ENCODE results near the gene CSRP1. TPM values are rescaled to one million over a fixed set of nuclear protein-coding genes. Genes with fewer than 3 reads are reported as not detected.
"Not testable (repeated sequence)": the region's sequence is repeated elsewhere in the genome, so short reads cannot be mapped to it uniquely, and the experiment has no call there.

CSRP1 gene
- polyA plus RNA-seq, 1 donor from 2014 or later, result 4.2 TPM

DNA sequence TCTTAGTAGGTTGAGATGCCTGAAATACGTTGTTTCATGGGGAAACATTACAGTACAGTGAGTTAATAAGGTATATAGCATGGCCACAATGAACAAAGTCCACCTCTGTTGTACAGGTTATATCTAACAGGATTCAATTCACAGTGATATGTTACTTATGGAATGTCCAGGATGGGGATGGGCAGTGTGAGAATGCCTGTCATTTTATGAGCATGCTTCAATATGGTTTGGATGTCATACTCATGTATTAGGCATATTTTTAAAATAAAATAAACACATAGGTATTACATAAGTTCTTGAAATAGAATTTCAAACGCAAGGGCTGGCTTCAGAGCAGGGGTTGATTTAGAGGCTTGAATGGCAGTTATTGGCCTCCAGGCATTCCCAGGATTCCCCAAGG lies 31.8 kb downstream of the CSRP1 start:
- no peaks in the 10 kb centered on the region for H3K9me2 ChIP-seq (ENCODE audit: insufficient read depth, low read length)
- H3F3A ChIP-seq (ENCODE audit: insufficient read depth, low read length, poor library complexity, severe bottlenecking), result no peaks in the 10 kb centered on the region
- no peak overlapping the region for H3K4me2 ChIP-seq (ENCODE audit: low read length)
- no peaks in the 10 kb centered on the region for H3K9me3 ChIP-seq (ENCODE audit: low read length)
- H3K36me3 ChIP-seq (ENCODE audit: insufficient read depth, low read length), result no peaks in the 10 kb centered on the region
- H3K4me3 ChIP-seq (ENCODE audit: low read length), result no peak overlapping the region
- TF ChIP-seq, protein P1, sequence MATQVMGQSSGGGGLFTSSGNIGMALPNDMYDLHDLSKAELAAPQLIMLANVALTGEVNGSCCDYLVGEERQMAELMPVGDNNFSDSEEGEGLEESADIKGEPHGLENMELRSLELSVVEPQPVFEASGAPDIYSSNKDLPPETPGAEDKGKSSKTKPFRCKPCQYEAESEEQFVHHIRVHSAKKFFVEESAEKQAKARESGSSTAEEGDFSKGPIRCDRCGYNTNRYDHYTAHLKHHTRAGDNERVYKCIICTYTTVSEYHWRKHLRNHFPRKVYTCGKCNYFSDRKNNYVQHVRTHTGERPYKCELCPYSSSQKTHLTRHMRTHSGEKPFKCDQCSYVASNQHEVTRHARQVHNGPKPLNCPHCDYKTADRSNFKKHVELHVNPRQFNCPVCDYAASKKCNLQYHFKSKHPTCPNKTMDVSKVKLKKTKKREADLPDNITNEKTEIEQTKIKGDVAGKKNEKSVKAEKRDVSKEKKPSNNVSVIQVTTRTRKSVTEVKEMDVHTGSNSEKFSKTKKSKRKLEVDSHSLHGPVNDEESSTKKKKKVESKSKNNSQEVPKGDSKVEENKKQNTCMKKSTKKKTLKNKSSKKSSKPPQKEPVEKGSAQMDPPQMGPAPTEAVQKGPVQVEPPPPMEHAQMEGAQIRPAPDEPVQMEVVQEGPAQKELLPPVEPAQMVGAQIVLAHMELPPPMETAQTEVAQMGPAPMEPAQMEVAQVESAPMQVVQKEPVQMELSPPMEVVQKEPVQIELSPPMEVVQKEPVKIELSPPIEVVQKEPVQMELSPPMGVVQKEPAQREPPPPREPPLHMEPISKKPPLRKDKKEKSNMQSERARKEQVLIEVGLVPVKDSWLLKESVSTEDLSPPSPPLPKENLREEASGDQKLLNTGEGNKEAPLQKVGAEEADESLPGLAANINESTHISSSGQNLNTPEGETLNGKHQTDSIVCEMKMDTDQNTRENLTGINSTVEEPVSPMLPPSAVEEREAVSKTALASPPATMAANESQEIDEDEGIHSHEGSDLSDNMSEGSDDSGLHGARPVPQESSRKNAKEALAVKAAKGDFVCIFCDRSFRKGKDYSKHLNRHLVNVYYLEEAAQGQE (IDR thresholded peaks at IDR 0.05; ENCODE audit: borderline replicate concordance), result no peak
- TF ChIP-seq EP300 (conservative IDR thresholded peaks at IDR 0.05; ENCODE audit: poor library complexity, severe bottlenecking), result no peak
- TF ChIP-seq, protein P2, sequence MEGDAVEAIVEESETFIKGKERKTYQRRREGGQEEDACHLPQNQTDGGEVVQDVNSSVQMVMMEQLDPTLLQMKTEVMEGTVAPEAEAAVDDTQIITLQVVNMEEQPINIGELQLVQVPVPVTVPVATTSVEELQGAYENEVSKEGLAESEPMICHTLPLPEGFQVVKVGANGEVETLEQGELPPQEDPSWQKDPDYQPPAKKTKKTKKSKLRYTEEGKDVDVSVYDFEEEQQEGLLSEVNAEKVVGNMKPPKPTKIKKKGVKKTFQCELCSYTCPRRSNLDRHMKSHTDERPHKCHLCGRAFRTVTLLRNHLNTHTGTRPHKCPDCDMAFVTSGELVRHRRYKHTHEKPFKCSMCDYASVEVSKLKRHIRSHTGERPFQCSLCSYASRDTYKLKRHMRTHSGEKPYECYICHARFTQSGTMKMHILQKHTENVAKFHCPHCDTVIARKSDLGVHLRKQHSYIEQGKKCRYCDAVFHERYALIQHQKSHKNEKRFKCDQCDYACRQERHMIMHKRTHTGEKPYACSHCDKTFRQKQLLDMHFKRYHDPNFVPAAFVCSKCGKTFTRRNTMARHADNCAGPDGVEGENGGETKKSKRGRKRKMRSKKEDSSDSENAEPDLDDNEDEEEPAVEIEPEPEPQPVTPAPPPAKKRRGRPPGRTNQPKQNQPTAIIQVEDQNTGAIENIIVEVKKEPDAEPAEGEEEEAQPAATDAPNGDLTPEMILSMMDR (IDR thresholded peaks at IDR 0.05; ENCODE audit: poor library complexity, severe bottlenecking), result no peak
- no peak for TF ChIP-seq SMC3 (conservative IDR thresholded peaks at IDR 0.05; ENCODE audit: poor library complexity)
- TF ChIP-seq EZH2 (IDR thresholded peaks at IDR 0.05; ENCODE audit: borderline replicate concordance, insufficient read depth, low read length, poor library complexity, severe bottlenecking), result no peak
- no peak for TF ChIP-seq TAF1 (IDR thresholded peaks at IDR 0.05; ENCODE audit: low read depth)
- no peak for TF ChIP-seq RAD21 (conservative IDR thresholded peaks at IDR 0.05)
- H3K79me2 ChIP-seq (replicated peaks; ENCODE audit: insufficient read depth, low read length), result no peaks in the 10 kb centered on the region
- H4K20me1 ChIP-seq (ENCODE audit: insufficient read depth), result no peaks in the 10 kb centered on the region
- H3K9ac ChIP-seq (ENCODE audit: low read length), result no peak overlapping the region
- H3K27me3 ChIP-seq (ENCODE audit: insufficient read depth, low read depth, low read length), result peaks cover 4% of the 10 kb centered on the region
- H2AFZ ChIP-seq (ENCODE audit: low read depth, low read length), result no peak overlapping the region
- no peak overlapping the region for H3K27ac ChIP-seq (ENCODE audit: low read length)

- Histone ChIP-seq H3F3A (ENCODE audit: insufficient read depth, low read length, poor library complexity, severe bottlenecking) (no peaks in the 10 kb centered on the region), H3K9me2 (ENCODE audit: insufficient read depth, low read length) (no peaks in the 10 kb centered on the region), H3K4me2 (ENCODE audit: low read length) (no peak overlapping the region), H3K9ac (ENCODE audit: low read length) (no peak overlapping the region), H3K9me3 (ENCODE audit: low read length) (no peaks in the 10 kb centered on the region), H3K27ac (ENCODE audit: low read length) (no peak overlapping the region), H2AFZ (ENCODE audit: low read depth, low read length) (no peak overlapping the region), H3K27me3 (ENCODE audit: insufficient read depth, low read depth, low read length) (no peaks in the 10 kb centered on the region), H3K4me3 (ENCODE audit: low read length) (no peak overlapping the region), H4K20me1 (ENCODE audit: insufficient read depth) (no peaks in the 10 kb centered on the region), H3K36me3 (ENCODE audit: insufficient read depth, low read length) (no peaks in the 10 kb centered on the region), H3K79me2 (replicated peaks; ENCODE audit: insufficient read depth, low read length) (peaks cover under 1% of the 10 kb centered on the region)
- TF ChIP-seq, protein P2 (IDR thresholded peaks at IDR 0.05; ENCODE audit: poor library complexity, severe bottlenecking), result no peak
- no peak for TF ChIP-seq SMC3 (conservative IDR thresholded peaks at IDR 0.05; ENCODE audit: poor library complexity)
- TF ChIP-seq RAD21 (conservative IDR thresholded peaks at IDR 0.05), result no peak
- TF ChIP-seq EZH2 (IDR thresholded peaks at IDR 0.05; ENCODE audit: borderline replicate concordance, insufficient read depth, low read length, poor library complexity, severe bottlenecking), result no peak
- no peak for TF ChIP-seq EP300 (conservative IDR thresholded peaks at IDR 0.05; ENCODE audit: poor library complexity, severe bottlenecking)
- no peak for TF ChIP-seq MXI1 (conservative IDR thresholded peaks at IDR 0.05; ENCODE audit: poor library complexity, severe bottlenecking)
- TF ChIP-seq, protein P1 (IDR thresholded peaks at IDR 0.05; ENCODE audit: borderline replicate concordance), result no peak
- TF ChIP-seq TAF1 (IDR thresholded peaks at IDR 0.05; ENCODE audit: low read depth), result no peak
- TF ChIP-seq POLR2AphosphoS5 (IDR thresholded peaks at IDR 0.05), result no peak
Measured at GRCh38 chr1:201473296-201473695, 33.6 kb downstream of the CSRP1 start.

DNA sequence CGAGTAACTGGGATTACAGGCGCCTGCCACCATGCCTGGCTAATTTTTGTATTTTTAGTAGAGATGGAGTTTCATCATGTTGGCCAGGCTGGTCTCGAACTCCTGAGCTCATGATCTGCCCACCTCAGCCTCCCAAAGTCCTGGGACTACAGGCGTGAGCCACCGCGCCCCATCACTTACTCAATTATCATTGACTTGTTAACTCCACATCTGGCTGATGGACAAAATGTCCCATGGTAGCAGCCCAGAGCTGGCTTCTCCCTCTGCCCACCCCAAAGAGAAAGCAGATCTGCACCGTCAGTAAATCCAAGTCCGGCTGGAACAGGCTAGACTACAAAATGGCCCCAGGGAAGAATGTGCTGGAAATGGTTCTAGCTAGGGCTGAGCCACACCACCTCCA lies 34.6 kb downstream of the CSRP1 start:
- H3K27me3 ChIP-seq (ENCODE audit: insufficient read depth, low read depth, low read length), result not testable (repeated sequence)

More for the DNA sequence above, 34.6 kb downstream of the CSRP1 start:
- H3K4me2 ChIP-seq (ENCODE audit: low read length); H3K9me2 ChIP-seq (ENCODE audit: insufficient read depth, low read length); H4K20me1 ChIP-seq (ENCODE audit: insufficient read depth); H3K4me3 ChIP-seq (ENCODE audit: low read length); H3F3A ChIP-seq (ENCODE audit: insufficient read depth, low read length, poor library complexity, severe bottlenecking); H3K79me2 ChIP-seq (replicated peaks; ENCODE audit: insufficient read depth, low read length); H2AFZ ChIP-seq (ENCODE audit: low read depth, low read length); H3K9ac ChIP-seq (ENCODE audit: low read length); H3K36me3 ChIP-seq (ENCODE audit: insufficient read depth, low read length); H3K9me3 ChIP-seq (ENCODE audit: low read length); H3K27ac ChIP-seq (ENCODE audit: low read length): not testable (repeated sequence)
